Mucosa of descending colon (tissue), 3 donors: Measurements from ENCODE around the gene ULK2. TPM values are rescaled to one million over a fixed set of nuclear protein-coding genes. Genes with fewer than 3 reads are reported as not detected.

Experiments used
- ATAC-seq: fragments of 200-7000 bp; cut with Tn5 transposase; one replicate; pipeline ENCODE4 v1.9.1; 2020; ENCODE audit warnings: mild to moderate bottlenecking, moderate library complexity
- DNase-seq, 3 donors: peaks; one replicate each; pipeline ENCODE4 v3.0.0-alpha.2; 2020
- H3K36me3 ChIP-seq: fragments of 200-600 bp; one replicate; pipeline ENCODE4 v1.8.0; 2021; ENCODE audit warnings: low read depth, mild to moderate bottlenecking
- H3K4me1 ChIP-seq: fragments of 200-600 bp; one replicate; pipeline ENCODE4 v1.8.0; 2021; ENCODE audit warnings: low read depth, mild to moderate bottlenecking
- H3K4me3 ChIP-seq: fragments of 200-600 bp; one replicate; pipeline ENCODE4 v1.8.0; 2021; ENCODE audit warnings: mild to moderate bottlenecking
- H3K9me3 ChIP-seq: fragments of 200-600 bp; one replicate; pipeline ENCODE4 v1.8.0; 2021; ENCODE audit warnings: mild to moderate bottlenecking
- CTCF ChIP-seq: fragments of 200-600 bp; IDR thresholded peaks from one replicate; pipeline ENCODE4 v1.8.0; 2022; ENCODE audit warnings: antibody characterized with exemption, mild to moderate bottlenecking
- intact Hi-C, 2 donors: fragments of 100-400 bp; cut with DNase I in 1 of 2; cut with micrococcal nuclease in 1 of 2; formaldehyde crosslinking; loops; one replicate each; pipeline versions ENCODE4 v1.11.0 to v1.11.1; 2022; cut with DNase I, micrococcal nuclease
- total RNA-seq, 3 donors: library from RNA; stranded (reverse); fragmentation: NEBNext Ultra II Directional in 2 of 3; extraction: Animal tissue kit (Norgen Biotek cat#: 25700) in 2 of 3; gene quantifications; one replicate each; pipeline versions ENCODE4 v1.2.1 to v1.2.4, GENCODE V29; 2021 to 2023
- donor health status: DM: no; HTN: no; CAD: no; lungs with moderate emphysema.
- donor health status: DM: no; HTN: no; CAD: no.
- donor health status: DM: no; HTN: yes; CAD: no.

Gene ULK2
- total RNA-seq, 3 donors from 2014 or later: 6.7 to 29.8 (median 8.5) TPM

GRCh38 chr17:19748807-19749193 lies 118.9 kb downstream of the ULK2 start:
- no peak for ATAC-seq
- no peak overlapping the region for H3K4me3 ChIP-seq
- intact Hi-C loops: no loop called here
- H3K9me3 ChIP-seq: no peaks in the 10 kb centered on the region
- no peak for TF ChIP-seq CTCF
- peaks cover 26% of the 10 kb centered on the region for H3K4me1 ChIP-seq
- H3K36me3 ChIP-seq: no peaks in the 10 kb centered on the region
- no peak for DNase-seq

GRCh38 chr17:19747829-19748806 lies 119.6 kb downstream of the ULK2 start, which contains the start of gene ALDH3A1:
TSS of gene ALDH3A1 (minus strand) at chr17:19748298. CDS start at chr17:19745129, 3,169 bp downstream.
- peaks cover 24% of the 10 kb centered on the region for H3K4me1 ChIP-seq
- no peak for TF ChIP-seq CTCF
- ATAC-seq (peak; percentile 16), DNase-seq (peak in 1 of 3 donors; percentile 60)
- no peak within 1 kb of the TSS for H3K4me3 ChIP-seq
- H3K36me3 ChIP-seq: no peaks in the 10 kb centered on the region
- intact Hi-C loops: no loop called here
- no peaks in the 10 kb centered on the region for H3K9me3 ChIP-seq

GRCh38 chr17:19747159-19747719 lies 120.5 kb downstream of the ULK2 start:
- intact Hi-C loops: no loop called here
- H3K4me3 ChIP-seq: no peak overlapping the region
- DNase-seq (no peak), ATAC-seq (no peak)
- no peaks in the 10 kb centered on the region for H3K9me3 ChIP-seq
- TF ChIP-seq CTCF: no peak
- no peaks in the 10 kb centered on the region for H3K36me3 ChIP-seq
- peaks cover 20% of the 10 kb centered on the region for H3K4me1 ChIP-seq

GRCh38 chr17:19746517-19746916 lies 121.2 kb downstream of the ULK2 start:
- no peak overlapping the region for H3K4me3 ChIP-seq
- intact Hi-C loops: no loop called here
- ATAC-seq (no peak), DNase-seq (no peak)
- TF ChIP-seq CTCF: no peak
- no peaks in the 10 kb centered on the region for H3K36me3 ChIP-seq
- peaks cover 20% of the 10 kb centered on the region for H3K4me1 ChIP-seq
- no peaks in the 10 kb centered on the region for H3K9me3 ChIP-seq

- H3K9me3 ChIP-seq: no peaks in the 10 kb centered on the region
- no peaks in the 10 kb centered on the region for H3K36me3 ChIP-seq
- peaks cover 20% of the 10 kb centered on the region for H3K4me1 ChIP-seq
- peak; percentile 99 for TF ChIP-seq CTCF
- peak; percentile 93 for ATAC-seq
- no peak overlapping the region for H3K4me3 ChIP-seq
- intact Hi-C loops: no loop called here
- peak; percentile 93 to 99 (median 98) for DNase-seq
Observed at GRCh38 chr17:19744922-19745757, 122.6 kb downstream of the ULK2 start.
